K562 (cell line): Measurements from ENCODE around the gene PTPRF. TPM values are rescaled to one million over a fixed set of nuclear protein-coding genes. Genes with fewer than 3 reads are reported as not detected.

Source experiments
- ATAC-seq: fragments of 200-7000 bp; cut with Tn5 transposase; 3 replicates; pipeline ENCODE4 v1.9.1; 2020; ENCODE audit warnings: moderate library complexity
- BruUV-seq: library from RNA; stranded (reverse); fragments of 400-500 nt; replicated peaks from 2 replicates; lab custom pipeline; 2021; lab: Mats Ljungman, UMichigan
- CTCF ChIA-PET: fragments of 300-600 bp; formaldehyde crosslinking; extraction: SDS; loops from one replicate; lab custom pipeline; 2021; ENCODE audit warnings: low intra/inter-chr PET ratio; lab: Yijun Ruan, JAX
- POLR2A ChIA-PET: fragments of 300-600, 350-650 bp; sonication (Branson Sonifier 250); formaldehyde crosslinking; extraction: SDS; loops from one replicate; lab custom pipeline; 2021; ENCODE audit warnings: antibody characterized with exemption, inconsistent platforms; lab: Yijun Ruan, JAX
- DNase-seq, 4 experiments: peaks; one replicate each; pipeline versions ENCODE4 v3.0.0 to v3.0.0-alpha.2; 2011 to 2018; ENCODE audit warnings: low spot score in 3 of 4, mixed read lengths in 3 of 4; ENCODE audit errors: extremely low read depth in 1 of 4
- FAIRE-seq: peaks from 2 replicates; lab custom pipeline; 2011; peaks lifted over from hg19 to GRCh38; lab: Jason Lieb, UNC
- H2AFZ ChIP-seq: 2 replicates; pipeline ENCODE4 v1.6.0; 2011; ENCODE audit warnings: low read depth, low read length, control low read depth, inconsistent platforms
- H3K27ac ChIP-seq: fragments of 200-600 bp; 3 replicates; pipeline ENCODE4 v1.8.0; 2011; ENCODE audit warnings: low read depth, mild to moderate bottlenecking, control low read depth, inconsistent platforms, low read length, moderate library complexity, mixed read lengths; ENCODE audit errors: extremely low read depth
- H3K27me3 ChIP-seq, 2 experiments: fragments of 300-600 bp in 1 of 2; 2 replicates in 1 of 2; 3 replicates in 1 of 2; pipeline versions ENCODE4 v1.6.0 to v1.8.0; 2011; ENCODE audit warnings: inconsistent platforms in 2 of 2, low read length in 2 of 2, mild to moderate bottlenecking in 1 of 2, mixed read lengths in 1 of 2, moderate library complexity in 1 of 2; ENCODE audit not compliant: control insufficient read depth in 2 of 2, insufficient read depth in 2 of 2
- H3K36me3 ChIP-seq: fragments of 300-600 bp; 3 replicates; pipeline ENCODE4 v1.8.0; 2011; ENCODE audit warnings: mild to moderate bottlenecking, low read length, inconsistent platforms; ENCODE audit not compliant: control insufficient read depth, insufficient read depth
- H3K4me1 ChIP-seq, 2 experiments: fragments of 200-600 bp in 1 of 2; replicated peaks in 1 of 2; 2 replicates in 1 of 2; 3 replicates in 1 of 2; pipeline versions ENCODE4 v1.5.1 to v1.8.0; 2011; ENCODE audit warnings: inconsistent platforms in 2 of 2, low read length in 2 of 2, mild to moderate bottlenecking in 1 of 2, mixed read lengths in 1 of 2, moderate library complexity in 1 of 2; ENCODE audit not compliant: control insufficient read depth in 2 of 2, insufficient read depth in 2 of 2
- H3K4me2 ChIP-seq: 2 replicates; pipeline ENCODE4 v1.6.1; 2011; ENCODE audit warnings: low read length, control low read depth, inconsistent platforms, mixed read lengths; ENCODE audit not compliant: insufficient read depth
- H3K4me3 ChIP-seq: fragments of 200-600 bp; sonication (generic), shearing (Covaris generic); 2 replicates; pipeline ENCODE4 v1.5.1; 2016; ENCODE audit warnings: control low read depth, inconsistent platforms
- H3K79me2 ChIP-seq: fragments of 200-600 bp; 3 replicates; pipeline ENCODE4 v1.8.0; 2011; ENCODE audit warnings: low read length, inconsistent platforms; ENCODE audit not compliant: control insufficient read depth, insufficient read depth
- H3K9ac ChIP-seq, 2 experiments: 2 replicates each; pipeline versions ENCODE4 v1.6.0 to v1.6.1; 2011; ENCODE audit warnings: low read depth in 2 of 2, low read length in 2 of 2, control low read depth in 1 of 2, inconsistent platforms in 1 of 2, mild to moderate bottlenecking in 1 of 2, mixed read lengths in 1 of 2; ENCODE audit not compliant: insufficient read depth in 1 of 2
- H3K9me1 ChIP-seq: one replicate; pipeline ENCODE4 v1.6.0; 2011; ENCODE audit warnings: inconsistent platforms, mild to moderate bottlenecking, low read length, moderate library complexity; ENCODE audit not compliant: control insufficient read depth, insufficient read depth
- H3K9me3 ChIP-seq: replicated peaks from 2 replicates; pipeline ENCODE4 v1.5.1; 2011; ENCODE audit warnings: low read depth, low read length, inconsistent platforms; ENCODE audit not compliant: control insufficient read depth, insufficient read depth
- H4K20me1 ChIP-seq: replicated peaks from 2 replicates; pipeline ENCODE4 v1.6.1; 2011; ENCODE audit warnings: low read length, inconsistent platforms, mixed read lengths; ENCODE audit not compliant: control insufficient read depth, insufficient read depth
- ATF1 ChIP-seq, 2 experiments: fragments of 450-650 bp in 1 of 2; IDR thresholded peaks; 2 replicates each; pipeline ENCODE4 v1.6.1; 2016; ENCODE audit warnings: missing compliant biosample characterization in 1 of 2, missing genetic modification characterization in 1 of 2
- BHLHE40 ChIP-seq: IDR thresholded peaks from 2 replicates; pipeline ENCODE4 v1.6.1; 2011; ENCODE audit warnings: low read length, improper control_type of control experiment
- CBX1 ChIP-seq: sonication (generic); IDR thresholded peaks from 2 replicates; pipeline ENCODE4 v1.6.1; 2016; ENCODE audit warnings: antibody characterized with exemption, low read depth, mild to moderate bottlenecking
- CBX8 ChIP-seq: fragments of 200-600 bp; sonication (generic); IDR thresholded peaks from 2 replicates; pipeline ENCODE4 v1.6.1; 2012; ENCODE audit warnings: borderline replicate concordance, mixed run types, low read depth, mild to moderate bottlenecking, moderate library complexity, mixed read lengths, low read length, control low read depth, inconsistent platforms; ENCODE audit not compliant: poor library complexity, severe bottlenecking; ENCODE audit errors: extremely low read depth
- CXXC5 ChIP-seq: fragments of 250-450 bp; sonication (Bioruptor Pico); IDR thresholded peaks from 2 replicates; pipeline ENCODE4 v1.8.0; 2022; ENCODE audit warnings: inconsistent platforms, mild to moderate bottlenecking, moderate library complexity
- GTF2F1 ChIP-seq: IDR thresholded peaks from 2 replicates; pipeline ENCODE4 v1.6.1; 2011; ENCODE audit warnings: low read depth, low read length, improper control_type of control experiment
- HNRNPUL1 ChIP-seq: fragments of 200-400 bp; formaldehyde crosslinking; IDR thresholded peaks from 2 replicates; pipeline ENCODE4 v1.6.1; 2017; ENCODE audit warnings: low read length
- KDM1A ChIP-seq, 2 experiments: fragments of 450-650 bp; IDR thresholded peaks; 2 replicates each; pipeline ENCODE4 v1.6.1; 2016; ENCODE audit warnings: mild to moderate bottlenecking in 2 of 2
- MTA2 ChIP-seq: fragments of 450-650 bp; IDR thresholded peaks from 2 replicates; pipeline ENCODE4 v1.6.1; 2016; ENCODE audit warnings: low read depth
- MTA3 ChIP-seq: fragments of 450-650 bp; formaldehyde crosslinking; IDR thresholded peaks from 2 replicates; pipeline ENCODE4 v1.6.1; 2017; ENCODE audit warnings: mild to moderate bottlenecking, borderline replicate concordance
- PURB ChIP-seq: sonication (generic); formaldehyde crosslinking; IDR thresholded peaks from 2 replicates; pipeline ENCODE4 v1.9.0; 2021; ENCODE audit warnings: low read depth, mild to moderate bottlenecking, missing genetic modification reagents
- RNF2 ChIP-seq: sonication (generic); IDR thresholded peaks from 2 replicates; pipeline ENCODE4 v1.6.1; 2016
- SRSF1 ChIP-seq: fragments of 200-400 bp; formaldehyde crosslinking; IDR thresholded peaks from 2 replicates; pipeline ENCODE4 v1.6.1; 2017; ENCODE audit warnings: mild to moderate bottlenecking, low read depth, low read length, moderate library complexity
- ZBTB7A ChIP-seq: IDR thresholded peaks from 2 replicates; pipeline ENCODE4 v1.6.1; 2011; ENCODE audit warnings: low read depth, mild to moderate bottlenecking, low read length, moderate library complexity, borderline replicate concordance; ENCODE audit not compliant: control insufficient read depth
- ZNF124 ChIP-seq: sonication (generic); formaldehyde crosslinking; IDR thresholded peaks from 2 replicates; pipeline ENCODE4 v1.8.1; 2022; ENCODE audit warnings: missing genetic modification reagents
- WGBS: fragments of 100-300 bp; shearing (Covaris generic); methylation state at CpG from one replicate; pipeline ENCODE4 v1.1.6; 2016; ENCODE audit warnings: low coverage, mixed read lengths; ENCODE audit not compliant: insufficient coverage; ENCODE audit errors: missing lambda C conversion rate; 5-methylcytosine and 5-hydroxymethylcytosine counted together
- in situ Hi-C: fragments of 300-500 bp; cut with MboI; formaldehyde crosslinking; loops from 4 replicates; pipeline ENCODE4 v1.15.0; 2018; ENCODE audit warnings: inconsistent platforms, mixed read lengths
- intact Hi-C: fragments of 100-400 bp; cut with micrococcal nuclease; formaldehyde crosslinking; loops from 2 replicates; pipeline ENCODE4 v1.14.2; 2022
- polyA plus RNA-seq, 8 experiments: library from polyadenylated mRNA; depleted of rRNA in 4 of 8; stranded (reverse) in 5 of 8; unstranded in 3 of 8; fragments of >200 nt; fragmentation: Nextera tagmentation in 2 of 8; fragmentation: Illumina TruSeq in 1 of 8; extraction: Ambion mirVana in 2 of 8; extraction: Trizol in 1 of 8; gene quantifications; 2 replicates each; pipeline versions ENCODE4 v1.2.1 to v1.2.3, GENCODE V29; 2011 to 2014; ENCODE audit warnings: inconsistent platforms in 1 of 8, missing spikeins in 1 of 8
- total RNA-seq, 7 experiments: library from RNA; depleted of rRNA in 6 of 7; stranded (reverse); fragments of >200 nt in 6 of 7; fragmentation: Illumina TruSeq in 2 of 7; extraction: Trizol in 2 of 7; gene quantifications; 2 replicates each; pipeline versions ENCODE4 v1.2.1 to v1.2.3, GENCODE V29; 2011 to 2021; ENCODE audit warnings: low replicate concordance in 1 of 7
- TF ChIP-seq, protein P1 (sequence below), 3 experiments: fragments of 200-800 bp in 1 of 3; fragments of 250-450 bp in 1 of 3; fragments of 450-650 bp in 1 of 3; sonication (Bioruptor Pico) in 1 of 3; sonication (Bioruptor generic) in 1 of 3; formaldehyde crosslinking in 1 of 3; IDR thresholded peaks; 2 replicates each; pipeline versions ENCODE4 v1.6.1 to v1.8.0; 2016 to 2022; ENCODE audit warnings: mild to moderate bottlenecking in 2 of 3, missing genetic modification characterization in 2 of 3, missing compliant biosample characterization in 1 of 3, moderate library complexity in 1 of 3
- TF ChIP-seq, protein P2 (sequence below): sonication (generic); formaldehyde crosslinking; IDR thresholded peaks from 2 replicates; pipeline ENCODE4 v1.8.0; 2022; ENCODE audit warnings: mild to moderate bottlenecking, low read depth, missing genetic modification reagents

The PTPRF gene
- total and polyA plus RNA-seq, 9 of the 15 experiments (the other 6 are each of a cell fraction or from before 2014, with no cell fraction given): 0.13 to 4.3 (median 1.1) TPM

DNA sequence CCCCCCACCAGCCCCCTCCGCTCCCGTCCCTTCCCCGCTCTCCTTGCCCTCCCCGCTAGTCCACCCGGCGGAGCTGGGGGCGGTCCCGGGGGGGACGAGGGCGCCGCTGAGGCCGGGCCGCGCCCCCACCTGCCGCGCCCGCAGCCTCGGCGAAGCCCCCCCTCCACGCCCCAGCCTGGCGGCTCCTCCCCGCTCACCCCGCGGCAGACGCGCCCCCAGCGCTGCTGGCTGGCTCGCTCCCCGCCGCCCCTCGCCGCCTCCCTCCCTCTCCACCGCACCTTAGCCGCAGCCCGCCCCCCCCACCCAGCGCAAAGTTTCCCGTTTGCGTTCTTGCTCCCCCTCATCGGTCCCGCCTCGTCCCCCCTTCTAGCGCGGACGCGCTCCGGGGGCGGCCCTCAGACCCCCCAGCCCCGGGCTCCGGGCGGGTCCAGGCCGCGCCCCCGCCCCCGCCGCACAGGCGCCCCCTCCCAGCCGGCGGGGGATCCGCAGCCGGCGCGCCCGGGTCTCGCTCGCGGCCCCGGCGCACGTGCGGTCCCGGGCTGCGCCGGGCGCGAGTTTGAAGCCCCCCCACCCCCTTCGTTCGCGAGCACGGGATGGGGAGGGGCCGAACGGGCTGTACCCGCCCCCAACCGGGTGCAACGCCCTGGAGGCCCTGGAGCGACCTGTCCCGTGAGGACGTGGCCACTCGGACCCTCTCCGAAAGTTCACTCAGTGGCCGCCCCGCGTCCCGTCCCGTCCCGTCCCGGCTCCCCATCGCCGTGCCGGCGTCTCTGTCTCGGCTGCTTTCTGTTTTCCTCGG lies 623 bp downstream of the PTPRF start:
- peak overlapping the region; percentile 25 for H3K4me3 ChIP-seq
- H3K27me3 ChIP-seq: peaks cover 27 to 49% of the 10 kb centered on the region in 2 experiments; a peak in 4 of 5 replicates
- H3K9me3 ChIP-seq: no peaks in the 10 kb centered on the region
- WGBS: 2% methylated on average over 42 of the region's 102 CpGs
- ATAC-seq: peak; percentile 14; the same call in 2 of the 3 replicates
- BruUV-seq: no TSS peak
- in situ Hi-C loops (no loop called here), intact Hi-C loops (no loop called here)
- FAIRE-seq: no peak
- no peaks in the 10 kb centered on the region for H3K79me2 ChIP-seq
- peak in 3 of 4 experiments; percentile 54 to 85 (median 83) for DNase-seq
- H3K9ac ChIP-seq: peak overlapping the region in 1 of 2 experiments; percentile 78; a peak in 2 of 4 replicates
- H3K36me3 ChIP-seq: no peaks in the 10 kb centered on the region
- 0 out of 2 replicates have a peak overlapping the region, but pooled peaks have one; percentile 15 for H2AFZ ChIP-seq
- peak overlapping the region; percentile 59 for H3K4me2 ChIP-seq
- peaks cover 2 to 16% of the 10 kb centered on the region in 2 experiments; a peak in 3 of 5 replicates for H3K4me1 ChIP-seq
- H3K27ac ChIP-seq: no peak overlapping the region
- CTCF ChIA-PET: interaction anchor here (1.2 to 5.5 kb wide), 2 partner anchors 403 to 415 kb away, joined by 4 to 56 read pairs; partner anchors contain the start of genes ARTN and IPO13
- POLR2A ChIA-PET: no interaction called here
- peaks cover 39% of the 10 kb centered on the region; the same call in 1 of the 2 replicates for H4K20me1 ChIP-seq
- H3K9me1 ChIP-seq: no peaks in the 10 kb centered on the region
- TF ChIP-seq ATF1 (CRISPR knock-in tag; IDR thresholded peaks at IDR 0.05): no peak
- TF ChIP-seq ATF1 (tag; IDR thresholded peaks at IDR 0.05): no peak
- TF ChIP-seq GTF2F1: no peak
- no peak for TF ChIP-seq RNF2
- no peak for TF ChIP-seq ZNF124 (CRISPR knock-in tag)
- TF ChIP-seq, protein P1, sequence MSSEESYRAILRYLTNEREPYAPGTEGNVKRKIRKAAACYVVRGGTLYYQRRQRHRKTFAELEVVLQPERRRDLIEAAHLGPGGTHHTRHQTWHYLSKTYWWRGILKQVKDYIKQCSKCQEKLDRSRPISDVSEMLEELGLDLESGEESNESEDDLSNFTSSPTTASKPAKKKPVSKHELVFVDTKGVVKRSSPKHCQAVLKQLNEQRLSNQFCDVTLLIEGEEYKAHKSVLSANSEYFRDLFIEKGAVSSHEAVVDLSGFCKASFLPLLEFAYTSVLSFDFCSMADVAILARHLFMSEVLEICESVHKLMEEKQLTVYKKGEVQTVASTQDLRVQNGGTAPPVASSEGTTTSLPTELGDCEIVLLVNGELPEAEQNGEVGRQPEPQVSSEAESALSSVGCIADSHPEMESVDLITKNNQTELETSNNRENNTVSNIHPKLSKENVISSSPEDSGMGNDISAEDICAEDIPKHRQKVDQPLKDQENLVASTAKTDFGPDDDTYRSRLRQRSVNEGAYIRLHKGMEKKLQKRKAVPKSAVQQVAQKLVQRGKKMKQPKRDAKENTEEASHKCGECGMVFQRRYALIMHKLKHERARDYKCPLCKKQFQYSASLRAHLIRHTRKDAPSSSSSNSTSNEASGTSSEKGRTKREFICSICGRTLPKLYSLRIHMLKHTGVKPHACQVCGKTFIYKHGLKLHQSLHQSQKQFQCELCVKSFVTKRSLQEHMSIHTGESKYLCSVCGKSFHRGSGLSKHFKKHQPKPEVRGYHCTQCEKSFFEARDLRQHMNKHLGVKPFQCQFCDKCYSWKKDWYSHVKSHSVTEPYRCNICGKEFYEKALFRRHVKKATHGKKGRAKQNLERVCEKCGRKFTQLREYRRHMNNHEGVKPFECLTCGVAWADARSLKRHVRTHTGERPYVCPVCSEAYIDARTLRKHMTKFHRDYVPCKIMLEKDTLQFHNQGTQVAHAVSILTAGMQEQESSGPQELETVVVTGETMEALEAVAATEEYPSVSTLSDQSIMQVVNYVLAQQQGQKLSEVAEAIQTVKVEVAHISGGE (CRISPR knock-in tag; IDR thresholded peaks at IDR 0.05): no peak
- TF ChIP-seq PURB (CRISPR knock-in tag): no peak
- TF ChIP-seq BHLHE40: peak; percentile 73
- TF ChIP-seq CBX8: no peak
- TF ChIP-seq MTA2: no peak
- no peak for TF ChIP-seq KDM1A (IDR thresholded peaks at IDR 0.05)
- peak; percentile 59 for TF ChIP-seq CXXC5 (CRISPR knock-in tag)
- no peak for TF ChIP-seq HNRNPUL1
- TF ChIP-seq MTA3: no peak
- TF ChIP-seq, protein P2, sequence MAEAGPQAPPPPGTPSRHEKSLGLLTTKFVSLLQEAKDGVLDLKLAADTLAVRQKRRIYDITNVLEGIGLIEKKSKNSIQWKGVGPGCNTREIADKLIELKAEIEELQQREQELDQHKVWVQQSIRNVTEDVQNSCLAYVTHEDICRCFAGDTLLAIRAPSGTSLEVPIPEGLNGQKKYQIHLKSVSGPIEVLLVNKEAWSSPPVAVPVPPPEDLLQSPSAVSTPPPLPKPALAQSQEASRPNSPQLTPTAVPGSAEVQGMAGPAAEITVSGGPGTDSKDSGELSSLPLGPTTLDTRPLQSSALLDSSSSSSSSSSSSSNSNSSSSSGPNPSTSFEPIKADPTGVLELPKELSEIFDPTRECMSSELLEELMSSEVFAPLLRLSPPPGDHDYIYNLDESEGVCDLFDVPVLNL (CRISPR knock-in tag): no peak
- no peak for TF ChIP-seq CBX1
- TF ChIP-seq SRSF1: no peak
- TF ChIP-seq ZBTB7A: 0 out of 2 replicates have a peak, but pooled peaks have one; percentile 44
